Measurements from ENCODE around the gene INTS7.

INTS7 gene

GRCh38 chr1:211909395-211909794 lies 126.0 kb downstream of the INTS7 start:
- DNase-seq (ENCODE audit: low spot score) = no peak

GRCh38 chr1:211908951-211909350 lies 126.4 kb downstream of the INTS7 start:
- DNase-seq (ENCODE audit: low spot score) = no peak

DNA sequence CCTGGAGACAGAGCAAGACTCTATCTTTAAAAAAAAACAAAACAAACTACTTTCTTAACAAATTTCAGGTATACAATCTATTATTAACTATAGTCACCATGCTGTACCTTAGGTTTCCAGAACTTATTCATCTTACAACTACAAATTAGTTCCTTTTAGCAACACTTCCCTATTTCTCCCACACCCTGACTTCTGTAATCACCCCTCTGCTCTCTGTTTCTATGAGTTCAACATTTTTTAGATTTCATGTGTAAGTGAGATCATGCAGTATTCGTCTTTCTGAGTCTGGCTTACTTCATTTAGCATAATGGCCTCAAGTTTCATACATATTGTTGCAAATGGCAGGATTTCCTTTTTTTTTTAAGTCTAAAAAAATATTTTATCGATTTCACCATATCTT lies 126.9 kb downstream of the INTS7 start:
- DNase-seq (ENCODE audit: low spot score) = no peak

GRCh38 chr1:211903490-211904245 lies 131.7 kb downstream of the INTS7 start:
- no peak for DNase-seq (ENCODE audit: low spot score)

GRCh38 chr1:211902624-211903291 lies 132.6 kb downstream of the INTS7 start:
- DNase-seq (ENCODE audit: low spot score) = no peak

GRCh38 chr1:211901945-211902344 lies 133.4 kb downstream of the INTS7 start:
- no peak for DNase-seq (ENCODE audit: low spot score)

GRCh38 chr1:211900441-211900840 lies 134.9 kb downstream of the INTS7 start:
- DNase-seq (ENCODE audit: low spot score) = no peak

GRCh38 chr1:211896958-211897357 lies 138.4 kb downstream of the INTS7 start:
- DNase-seq (ENCODE audit: low spot score) = no peak

DNA sequence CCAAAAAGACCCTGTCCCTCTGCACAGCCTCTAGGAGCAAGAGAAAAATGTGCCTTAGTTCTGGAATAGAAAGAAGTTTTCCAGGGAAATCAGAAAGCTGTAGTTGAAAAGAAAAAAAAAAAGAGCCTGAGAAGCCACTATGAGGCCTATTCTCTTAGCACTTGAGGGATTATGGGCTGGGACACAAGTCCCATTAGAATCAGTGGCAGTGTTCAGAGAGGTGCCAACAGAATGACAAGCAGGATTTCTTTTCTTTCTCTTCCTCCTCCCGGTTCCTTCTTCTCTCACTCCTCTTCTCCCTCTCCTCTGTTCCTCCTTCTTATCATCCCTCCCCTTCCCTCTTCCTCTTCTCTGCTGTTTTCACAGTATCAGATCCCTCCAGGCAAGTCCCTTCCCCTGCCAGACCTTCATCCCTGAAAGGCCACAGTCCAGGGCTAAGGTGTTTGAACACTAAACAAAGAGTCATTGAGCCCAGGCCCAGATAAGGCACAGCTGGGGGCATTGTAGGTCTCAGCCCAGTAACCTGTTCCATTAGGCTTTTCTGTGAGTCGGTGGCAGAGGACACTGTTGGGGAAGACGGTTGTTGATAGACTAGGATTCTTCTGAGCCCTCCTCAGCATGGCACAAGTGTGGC lies 140.1 kb downstream of the INTS7 start:
- DNase-seq (ENCODE audit: low spot score) = no peak

- no peak for DNase-seq (ENCODE audit: low spot score)
These were observed 141.0 kb downstream of the INTS7 start for GRCh38 chr1:211894312-211894711.

DNA sequence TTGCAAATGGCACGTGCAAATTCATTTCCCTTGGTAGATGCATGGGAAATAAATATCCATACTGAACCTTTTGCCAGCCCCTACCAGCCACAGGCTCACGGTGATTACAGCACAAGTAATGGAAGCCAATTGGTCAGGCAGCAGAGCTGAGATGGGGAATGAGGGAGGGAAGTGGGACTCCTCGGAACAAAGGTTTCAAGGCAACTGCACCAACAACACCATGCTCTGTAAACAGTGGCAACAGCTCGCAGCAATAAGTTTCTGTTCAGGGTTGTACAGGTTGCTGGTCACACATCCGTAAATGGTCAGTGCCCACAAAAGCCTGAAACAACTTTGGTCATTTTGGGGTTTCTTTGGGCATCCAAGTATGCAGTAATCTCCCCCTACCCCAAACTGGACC lies 142.1 kb downstream of the INTS7 start:
- no peak for DNase-seq (ENCODE audit: low spot score)

DNA sequence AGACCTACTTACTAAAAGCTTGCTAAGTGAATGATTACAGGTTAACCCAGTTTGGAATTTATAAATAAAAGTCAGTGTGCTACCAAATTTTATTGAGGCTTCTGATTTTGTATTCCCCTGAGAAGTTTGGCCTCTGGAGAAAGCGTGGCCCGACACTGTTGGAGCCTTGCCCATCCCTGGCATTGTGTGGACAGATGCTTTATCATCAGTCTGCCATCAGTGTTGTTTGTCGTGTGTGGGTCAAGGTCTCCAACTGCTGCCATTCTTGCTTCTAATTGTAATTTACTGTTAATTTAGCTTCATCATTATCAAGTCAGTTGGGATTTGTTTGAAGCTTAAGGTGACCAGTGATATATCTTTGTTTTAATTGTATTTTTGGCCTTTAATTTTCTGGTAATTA lies 142.8 kb downstream of the INTS7 start:
- no peak for DNase-seq (ENCODE audit: low spot score)

- no peak for DNase-seq (ENCODE audit: low spot score)
These were observed 143.6 kb downstream of the INTS7 start for GRCh38 chr1:211891708-211892107.

Data from CD4-positive, alpha-beta T cell treated with Interleukin-2 at 100 ng/mL for 4 hours (primary cell).